GM15510 (cell line): ENCODE measurements around the gene MTA1.

ENCODE experiments used
- POLR2A ChIP-seq: IDR thresholded peaks from 3 replicates; pipeline ENCODE4 v1.6.1; 2011; ENCODE audit warnings: borderline replicate concordance; ENCODE audit not compliant: insufficient read length; ENCODE audit errors: extremely low read depth

Gene MTA1

GRCh38 chr14:105437723-105438500 lies 18.3 kb downstream of the MTA1 start:
- TF ChIP-seq POLR2A = no peak

- no peak for TF ChIP-seq POLR2A
These were observed 19.6 kb downstream of the MTA1 start for GRCh38 chr14:105439179-105439578.

GRCh38 chr14:105439710-105440553 lies 20.3 kb downstream of the MTA1 start:
- TF ChIP-seq POLR2A = no peak

- TF ChIP-seq POLR2A = no peak
These were observed 20.9 kb downstream of the MTA1 start for GRCh38 chr14:105440554-105440900.

GRCh38 chr14:105440992-105441391 lies 21.4 kb downstream of the MTA1 start:
- no peak for TF ChIP-seq POLR2A

- TF ChIP-seq POLR2A = no peak
These were observed 22.5 kb downstream of the MTA1 start for GRCh38 chr14:105442125-105442524.

GRCh38 chr14:105442834-105443233 lies 23.2 kb downstream of the MTA1 start:
- TF ChIP-seq POLR2A = no peak

- TF ChIP-seq POLR2A = no peak
These were observed 25.2 kb downstream of the MTA1 start for GRCh38 chr14:105444859-105445258.

GRCh38 chr14:105445290-105445689 lies 25.7 kb downstream of the MTA1 start:
- TF ChIP-seq POLR2A = no peak

GRCh38 chr14:105445901-105446845 lies 26.5 kb downstream of the MTA1 start:
- no peak for TF ChIP-seq POLR2A

- TF ChIP-seq POLR2A = no peak
These were observed 27.3 kb downstream of the MTA1 start for GRCh38 chr14:105446971-105447370.

- no peak for TF ChIP-seq POLR2A
These were observed 28.3 kb downstream of the MTA1 start for GRCh38 chr14:105447651-105448640.

GRCh38 chr14:105448706-105449111 lies 29.1 kb downstream of the MTA1 start:
- no peak for TF ChIP-seq POLR2A
